Stimulated activated CD4-positive, alpha-beta T cell treated with anti-CD3 and anti-CD28 coated beads, Interleukin-1b, Interleukin-23, amount 100 ng/mL, for 24 hours (primary cell): ENCODE results near the gene ZNF441.
"Not testable (repeated sequence)": the region's sequence is repeated elsewhere in the genome, so short reads cannot be mapped to it uniquely, and the experiment has no call there.

Experiments used
- DNase-seq, 4 experiments: peaks; one replicate each; pipeline ENCODE4 v3.0.0-alpha.2; 2020; ENCODE audit warnings: low read depth in 4 of 4, low spot score in 1 of 4

Gene ZNF441

DNA sequence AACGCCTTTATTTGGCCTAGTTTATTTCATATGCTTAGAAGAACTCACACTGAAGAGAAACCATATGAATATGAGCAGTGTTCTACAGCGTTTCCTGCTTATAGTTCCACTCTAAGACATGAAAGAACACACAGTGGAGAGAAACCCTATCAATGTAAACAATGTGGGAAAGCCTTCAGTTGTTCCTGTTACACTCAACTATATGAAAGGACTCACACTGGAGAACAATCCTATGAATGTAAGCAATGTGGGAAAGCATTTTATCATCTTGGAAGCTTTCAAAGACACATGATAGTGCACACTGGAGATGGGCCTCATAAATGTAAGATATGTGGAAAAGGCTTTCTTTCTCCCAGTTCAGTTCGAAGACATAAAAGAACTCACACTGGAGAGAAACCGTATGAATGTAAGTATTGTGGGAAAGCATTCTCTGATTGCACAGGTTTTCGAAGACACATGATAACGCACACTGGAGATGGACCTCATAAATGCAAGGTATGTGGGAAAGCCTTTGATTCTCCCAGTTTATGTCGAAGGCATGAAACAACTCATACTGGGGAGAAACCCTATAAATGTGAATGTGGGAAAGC is 13.7 kb downstream of the ZNF441 start:
- no peak for DNase-seq

DNA sequence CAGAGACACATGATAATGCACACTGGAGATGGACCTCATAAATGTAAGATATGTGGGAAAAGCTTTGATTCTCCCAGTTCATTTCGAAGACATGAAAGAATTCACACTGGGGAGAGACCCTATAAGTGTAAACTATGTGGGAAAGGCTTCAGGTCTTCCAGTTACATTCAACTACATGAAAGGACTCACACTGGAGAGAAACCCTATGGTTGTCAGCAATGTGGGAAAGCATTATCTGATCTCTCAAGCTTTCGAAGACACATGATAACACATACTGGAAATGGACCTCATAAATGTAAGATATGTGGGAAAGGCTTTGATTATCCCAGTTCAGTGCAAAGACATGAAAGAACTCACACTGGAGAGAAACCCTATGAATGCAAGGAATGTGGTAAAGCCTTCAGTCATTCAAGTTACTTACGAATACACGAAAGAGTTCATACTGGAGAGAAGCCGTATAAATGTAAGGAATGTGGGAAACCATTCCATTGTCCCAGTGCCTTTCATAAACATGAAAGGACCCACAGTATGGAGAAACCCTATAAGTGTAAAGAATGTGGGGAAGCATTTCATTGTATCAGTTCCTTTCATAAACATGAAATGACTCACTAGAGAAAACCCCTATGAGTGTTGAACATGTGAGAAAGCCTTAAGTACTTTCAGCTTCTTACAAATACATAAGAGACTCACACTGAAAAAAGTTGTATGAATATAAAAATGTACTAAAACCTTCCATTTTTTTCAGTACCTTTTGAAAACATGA is 14.7 kb downstream of the ZNF441 start:
- DNase-seq: no peak

DNA sequence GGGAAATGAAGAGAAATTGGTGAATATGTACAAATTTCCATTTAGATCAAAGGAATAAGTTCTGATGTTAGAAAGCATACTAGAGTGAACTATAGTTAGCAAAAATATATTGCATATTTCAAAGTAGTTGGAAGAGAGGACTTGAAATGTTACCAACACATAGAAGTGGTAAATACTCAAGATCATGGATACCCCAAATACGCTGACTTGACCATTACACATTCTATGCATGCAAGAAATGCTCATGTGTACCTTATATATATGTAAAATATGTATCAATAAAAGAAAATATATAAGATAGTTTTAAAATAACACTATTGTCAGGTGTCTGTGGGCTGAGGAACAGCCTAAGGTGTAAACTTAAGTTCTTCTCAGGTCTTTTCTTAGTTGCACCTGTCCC is 17.0 kb downstream of the ZNF441 start:
- no peak for DNase-seq

DNA sequence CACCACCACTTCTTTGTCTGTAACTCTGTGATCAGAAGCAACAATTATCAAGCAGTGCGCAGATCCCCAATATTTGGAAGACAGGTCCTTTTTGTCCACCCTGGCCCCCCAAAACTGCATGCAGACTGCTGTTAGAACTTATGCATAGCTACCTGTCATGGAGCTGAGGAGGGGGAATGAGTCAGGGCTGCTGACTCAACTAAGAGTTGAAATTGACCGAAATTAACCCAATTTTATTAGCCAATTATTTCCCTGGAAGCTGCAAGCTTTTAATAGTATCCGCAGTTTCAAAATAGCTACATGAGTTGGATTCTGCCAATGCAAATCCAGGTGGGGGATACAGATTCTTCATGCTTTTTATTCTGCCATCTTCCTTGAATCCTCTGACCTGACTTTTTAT is 17.6 kb downstream of the ZNF441 start:
- no peak for DNase-seq

DNA sequence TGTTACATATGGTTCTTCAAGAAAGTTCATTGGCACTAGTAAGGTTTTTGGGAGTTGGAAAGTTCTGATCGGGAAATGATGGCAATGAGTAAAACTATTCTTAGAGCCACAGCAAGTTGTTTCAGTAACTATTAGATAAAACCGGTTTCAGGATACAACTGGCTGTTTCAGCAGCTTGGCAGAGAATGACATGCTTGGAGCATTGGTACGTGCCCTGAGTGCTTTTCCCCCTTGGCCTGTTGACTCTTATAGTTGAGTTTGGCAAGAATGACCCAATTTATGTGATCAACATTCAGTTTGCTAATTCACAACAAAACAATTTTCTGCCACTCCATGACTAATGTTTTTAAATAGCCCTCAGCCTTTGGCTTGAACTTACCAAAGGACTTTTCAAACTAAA is 20.7 kb downstream of the ZNF441 start:
- DNase-seq: no peak

DNA sequence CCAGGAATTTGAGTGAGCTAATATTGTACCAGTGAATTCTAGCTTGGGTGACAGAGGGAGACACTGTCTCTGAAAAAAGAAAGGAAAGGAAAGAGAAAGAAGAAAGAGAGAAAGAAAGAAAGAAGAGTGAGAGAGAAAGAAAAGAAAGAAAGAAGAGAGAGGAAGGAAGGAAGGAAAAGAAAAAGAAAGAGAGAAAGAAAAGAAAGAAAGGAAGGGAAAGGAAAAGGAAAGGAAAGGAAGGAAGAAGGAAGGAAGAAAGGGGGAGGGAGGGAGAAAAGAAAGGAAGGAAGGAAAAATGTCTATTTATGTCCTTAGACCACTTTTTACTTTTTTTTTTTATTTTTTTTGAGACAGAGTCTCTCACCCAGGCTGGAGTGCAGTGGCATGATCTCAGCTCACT is 26.1 kb downstream of the ZNF441 start:
- DNase-seq: no peak

DNA sequence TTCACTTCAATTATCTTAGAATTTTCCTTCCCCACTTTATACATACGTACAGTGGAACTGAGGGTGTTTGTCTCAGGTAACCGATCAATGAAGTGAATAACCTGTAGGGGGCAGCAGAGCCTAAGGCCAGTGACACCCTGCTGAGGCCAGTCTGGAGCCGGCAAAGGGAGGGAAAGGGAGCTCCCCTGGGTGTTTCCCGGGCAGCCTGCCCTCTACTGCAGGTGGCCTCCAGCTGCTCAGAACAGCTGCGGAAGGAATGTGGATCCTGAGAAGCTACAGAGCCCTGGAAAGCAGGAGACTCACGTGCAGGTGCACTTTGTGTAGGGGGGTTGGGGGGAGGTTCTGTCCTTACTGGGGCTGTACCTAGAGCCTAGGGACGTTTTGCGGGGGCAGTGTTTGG is 30.7 kb downstream of the ZNF441 start:
- DNase-seq: peak; percentile 47 to 64 (median 62)

DNA sequence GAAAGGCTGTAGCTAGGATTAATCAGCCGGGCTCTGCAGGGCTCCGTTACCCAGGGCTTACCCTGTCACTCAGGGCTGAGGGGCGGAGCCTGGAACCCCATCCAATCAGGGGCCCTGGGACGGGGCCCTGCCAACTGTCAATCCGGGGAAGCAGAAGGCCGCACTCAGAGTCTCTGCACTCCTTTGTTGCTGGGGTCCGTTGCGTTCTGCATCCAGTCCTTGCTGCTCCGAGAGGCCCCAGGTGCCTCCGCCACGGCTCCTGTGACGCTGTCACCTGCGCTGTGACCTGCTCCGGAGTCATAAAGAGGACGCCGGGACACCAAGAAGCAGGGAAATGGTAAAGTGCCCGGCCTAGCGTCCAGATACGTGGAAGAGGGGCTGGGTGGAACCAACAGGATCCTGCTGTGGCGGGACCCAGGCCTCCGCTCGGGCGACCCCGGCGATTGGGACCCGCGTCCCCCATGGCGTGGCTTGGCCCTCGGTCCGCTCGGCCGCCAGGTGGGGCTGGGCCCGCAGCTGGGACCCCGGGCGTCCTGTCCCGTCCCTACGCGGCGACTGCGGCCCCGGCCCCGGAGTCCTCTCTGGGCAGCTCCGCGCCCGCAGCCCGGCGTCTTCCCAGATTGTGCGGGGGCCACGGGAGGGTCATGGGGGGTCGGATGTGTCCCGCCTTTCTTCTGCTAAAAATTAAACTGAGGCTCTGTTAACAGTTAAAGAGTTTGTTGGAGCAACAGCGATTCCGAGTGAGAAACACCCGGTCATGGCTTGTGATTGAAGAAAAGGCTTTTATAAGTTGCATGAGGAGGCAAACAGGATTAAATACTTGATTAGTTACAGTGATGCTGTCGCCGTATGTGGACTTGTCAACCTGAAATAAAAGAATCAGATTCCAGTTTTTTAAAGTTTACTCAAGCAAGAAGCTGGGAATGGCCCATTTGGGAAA is 31.9 kb downstream of the ZNF441 start, which contains the start of gene ZNF491:
Gene ZNF491, plus strand, starts transcription at position 133 of the 940 bp plus-strand sequence. CDS start 7,431 bp downstream, outside the sequence.
- peak; percentile 57 to 88 (median 76) for DNase-seq

DNA sequence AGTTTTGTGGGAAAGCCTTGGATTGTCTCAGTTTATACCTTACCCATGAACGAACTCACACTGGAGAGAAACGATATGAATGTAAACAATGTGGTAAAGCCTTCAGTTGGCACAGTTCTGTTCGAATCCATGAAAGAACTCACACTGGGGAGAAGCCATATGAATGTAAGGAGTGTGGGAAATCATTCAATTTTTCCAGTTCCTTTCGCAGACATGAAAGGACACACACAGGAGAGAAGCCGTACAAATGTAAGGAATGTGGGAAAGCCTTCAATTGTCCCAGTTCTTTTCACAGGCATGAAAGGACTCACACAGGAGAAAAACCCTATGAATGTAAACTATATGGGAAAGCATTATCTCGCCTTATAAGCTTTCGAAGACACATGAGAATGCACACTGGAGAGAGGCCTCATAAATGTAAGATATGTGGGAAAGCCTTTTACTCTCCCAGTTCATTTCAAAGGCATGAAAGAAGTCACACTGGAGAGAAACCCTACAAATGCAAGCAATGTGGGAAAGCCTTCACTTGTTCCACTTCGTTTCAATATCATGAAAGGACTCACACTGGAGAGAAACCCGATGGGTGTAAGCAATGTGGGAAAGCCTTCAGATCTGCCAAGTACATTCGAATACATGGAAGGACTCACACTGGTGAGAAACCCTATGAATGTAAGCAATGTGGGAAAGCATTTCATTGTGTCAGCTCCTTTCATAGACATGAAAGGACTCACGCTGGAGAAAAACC is 39.7 kb downstream of the ZNF441 start:
- no peak for DNase-seq

DNA sequence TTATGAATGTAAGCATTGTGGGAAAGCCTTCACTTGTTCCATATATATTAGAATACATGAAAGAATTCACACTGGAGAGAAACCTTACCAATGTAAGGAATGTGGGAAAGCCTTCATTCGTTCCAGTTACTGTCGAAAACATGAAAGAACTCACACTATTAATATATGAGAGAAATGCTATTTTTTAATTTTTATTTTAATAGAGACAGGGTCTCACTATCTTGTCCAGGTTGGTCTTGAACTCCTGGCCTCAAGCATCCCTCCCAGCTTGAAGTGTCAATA is 40.2 kb downstream of the ZNF441 start:
- no peak for DNase-seq

DNA sequence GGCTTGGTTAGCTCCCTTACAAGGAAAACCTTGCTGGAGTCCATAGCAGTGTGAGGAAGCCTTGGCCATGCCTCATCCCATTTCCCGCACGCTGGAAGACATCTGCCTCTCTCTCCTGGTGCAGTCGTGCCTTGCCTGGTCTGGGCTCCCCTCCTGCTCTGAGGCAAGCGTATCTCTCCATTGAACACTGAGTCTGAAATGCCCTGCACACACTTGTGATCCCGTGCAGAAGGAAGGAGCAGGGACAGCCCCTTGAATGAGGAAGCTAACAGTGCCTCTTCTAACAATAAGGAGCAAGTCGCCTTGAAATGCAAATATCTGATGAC is 46.9 kb downstream of the ZNF441 start:
- no peak for DNase-seq

DNA sequence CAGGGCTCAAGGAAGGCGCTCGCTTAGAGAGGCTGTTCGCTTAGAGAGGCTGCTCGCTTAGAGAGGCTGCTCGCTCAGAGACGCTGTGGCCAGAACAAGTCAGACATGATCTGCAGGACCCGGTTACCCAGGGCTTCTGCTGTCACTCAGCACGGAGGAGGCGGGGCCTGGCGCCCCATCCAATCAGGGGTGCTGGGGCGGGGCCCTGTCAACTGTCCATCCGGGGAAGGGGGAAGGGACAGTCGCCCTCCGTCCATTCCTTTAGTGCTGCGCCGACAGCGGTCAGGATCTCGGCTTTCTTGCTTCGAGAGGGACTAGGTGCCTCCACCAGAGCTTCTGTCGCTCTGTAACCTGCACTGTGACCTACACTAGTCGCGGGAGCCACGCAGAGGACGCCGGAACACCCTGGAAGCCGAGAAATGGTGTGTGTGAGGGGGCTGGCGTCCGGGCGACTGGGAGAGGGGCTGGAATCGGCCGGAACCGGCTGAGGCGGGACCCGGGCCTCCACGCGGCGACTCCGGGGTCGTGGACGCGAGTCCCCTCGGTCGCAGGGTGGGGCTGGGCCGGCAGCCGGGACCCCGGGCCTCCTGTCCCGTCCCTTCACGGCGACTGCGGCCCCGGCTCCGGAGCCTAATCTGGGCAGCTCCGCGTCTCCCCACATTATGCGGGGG is 47.4 kb downstream of the ZNF441 start, which contains the start of gene ZNF440:
Gene ZNF440, plus strand, starts transcription at position 245 of the 671 bp plus-strand sequence. Its CDS starts 175 bp downstream, at position 420.
- DNase-seq: peak; percentile 67 to 85 (median 76)

DNA sequence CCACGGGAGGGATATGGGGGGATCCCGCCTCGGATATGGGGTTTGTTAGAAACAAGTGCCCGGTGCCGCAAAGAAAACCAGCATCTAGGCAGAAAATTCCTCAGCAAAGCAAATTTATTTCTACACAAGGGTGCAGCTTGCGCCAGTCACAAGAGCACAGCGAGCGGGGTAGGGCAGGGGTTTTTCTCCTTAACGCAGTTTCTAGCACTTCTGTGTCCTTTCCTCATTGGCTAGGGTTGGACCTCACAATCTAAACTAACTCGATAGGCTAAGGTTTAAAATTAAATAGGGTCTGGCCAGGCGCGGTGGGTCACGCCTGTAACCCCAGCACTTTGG is 47.9 kb downstream of the ZNF441 start:
- no peak for DNase-seq

DNA sequence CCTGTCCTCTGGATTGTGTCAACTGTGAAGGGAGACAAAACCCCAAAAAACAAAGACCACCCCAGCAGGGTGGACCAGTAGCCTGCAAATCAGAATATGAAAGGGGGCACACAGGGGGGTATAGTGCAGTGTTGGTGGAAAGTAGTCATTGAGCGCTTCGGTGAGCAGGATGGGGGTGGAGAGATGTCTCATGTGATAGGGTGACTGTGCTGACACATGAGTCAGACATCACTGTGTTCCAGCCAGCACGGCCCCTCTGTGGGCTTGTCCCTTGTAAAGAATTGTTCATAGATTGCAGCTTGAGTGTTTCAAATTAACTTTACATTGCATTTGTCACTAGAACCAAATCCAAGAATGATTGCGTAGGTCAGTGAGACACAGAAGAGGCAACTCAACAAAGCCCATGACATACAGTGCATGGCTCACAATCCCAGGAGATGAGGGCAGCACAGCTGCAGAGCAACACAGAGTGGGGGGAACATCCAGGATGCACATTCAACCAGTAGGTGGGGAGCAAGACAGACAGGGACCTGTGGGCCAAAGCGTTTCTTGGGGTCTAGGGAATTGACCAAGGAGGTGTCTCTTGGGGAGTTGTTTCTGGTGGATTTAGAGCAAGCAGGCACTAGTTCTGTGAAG is 54.8 kb downstream of the ZNF441 start:
- no peak for DNase-seq

DNA sequence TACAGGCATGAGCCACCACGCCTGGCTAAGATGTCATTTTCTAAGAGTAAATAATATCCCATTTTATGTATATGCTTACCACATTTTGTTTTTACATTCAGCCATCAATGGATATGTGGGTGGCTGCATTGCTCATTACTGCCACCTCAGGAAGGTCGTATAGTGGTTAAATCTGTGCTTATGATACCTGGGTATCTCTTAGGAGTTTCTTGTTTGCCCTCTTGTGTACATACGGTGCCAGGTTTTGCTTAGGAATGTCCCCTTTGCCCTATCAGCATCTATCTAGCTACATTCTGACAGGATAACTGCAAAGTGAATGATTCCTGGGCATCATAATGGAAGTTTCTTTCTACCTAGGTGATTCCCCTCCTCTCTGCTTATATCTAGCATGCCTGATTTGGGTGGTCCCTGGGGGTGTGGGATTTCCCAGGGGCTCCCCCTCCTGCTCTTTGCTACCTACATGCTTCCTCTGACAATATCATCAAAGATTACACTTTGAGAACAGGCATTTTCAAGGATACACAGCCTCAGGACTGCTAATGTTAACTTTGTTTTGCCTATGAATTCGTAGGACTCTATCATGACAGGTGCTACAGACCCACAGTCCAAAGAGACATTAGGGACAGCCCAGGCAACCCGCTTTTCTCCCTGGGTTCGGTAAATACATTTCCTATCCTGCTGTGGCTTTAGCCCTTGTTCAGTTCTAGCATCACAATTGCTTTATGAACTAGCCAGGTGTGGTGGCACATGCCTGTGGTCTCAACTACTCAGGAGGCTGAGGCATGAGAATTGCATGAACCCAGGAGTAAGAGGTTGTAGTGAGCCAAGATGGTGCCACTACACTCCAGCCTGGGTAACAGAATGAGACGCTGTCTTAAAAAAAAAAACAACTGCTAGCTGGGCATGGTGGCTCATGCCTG is 62.4 kb downstream of the ZNF441 start:
- not testable (repeated sequence) for DNase-seq

DNA sequence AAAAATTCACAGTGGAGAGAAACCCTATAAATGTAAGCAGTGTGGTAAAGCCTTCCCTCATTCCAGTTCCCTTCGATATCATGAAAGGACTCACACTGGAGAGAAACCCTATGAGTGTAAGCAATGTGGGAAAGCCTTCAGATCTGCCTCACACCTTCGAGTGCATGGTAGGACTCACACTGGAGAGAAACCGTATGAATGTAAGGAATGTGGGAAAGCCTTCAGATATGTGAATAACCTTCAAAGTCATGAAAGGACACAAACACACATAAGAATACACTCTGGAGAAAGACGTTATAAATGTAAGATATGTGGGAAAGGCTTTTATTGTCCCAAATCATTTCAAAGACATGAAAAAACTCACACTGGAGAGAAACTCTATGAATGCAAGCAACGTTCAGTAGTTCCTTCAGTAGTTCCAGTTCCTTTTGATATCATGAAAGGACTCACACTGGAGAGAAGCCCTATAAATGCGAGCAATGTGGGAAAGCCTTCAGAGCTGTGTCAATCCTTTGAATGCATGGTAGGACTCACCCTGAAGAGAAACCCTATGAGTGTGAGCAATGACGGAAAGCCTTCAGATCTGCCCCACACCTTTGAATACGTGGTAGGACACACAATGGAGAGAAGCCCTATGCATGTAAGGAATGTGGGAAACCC is 65.6 kb downstream of the ZNF441 start:
- DNase-seq: no peak

DNA sequence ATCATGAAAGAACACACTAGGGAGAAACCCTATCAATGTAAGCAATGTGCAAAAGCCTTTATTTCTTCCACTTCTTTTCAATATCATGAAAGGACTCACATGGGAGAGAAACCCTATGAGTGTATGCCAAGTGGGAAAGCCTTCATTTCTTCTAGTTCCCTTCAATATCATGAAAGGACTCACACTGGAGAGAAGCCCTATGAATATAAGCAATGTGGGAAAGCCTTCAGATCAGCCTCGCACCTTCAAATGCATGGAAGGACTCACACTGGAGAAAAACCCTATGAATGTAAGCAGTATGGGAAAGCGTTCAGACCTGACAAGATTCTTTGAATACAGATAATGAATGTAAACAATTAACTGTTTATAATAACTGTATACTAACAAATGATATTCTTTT is 66.7 kb downstream of the ZNF441 start:
- DNase-seq: no peak
